ENCODE results near the gene RPS15.

The RPS15 gene

DNA sequence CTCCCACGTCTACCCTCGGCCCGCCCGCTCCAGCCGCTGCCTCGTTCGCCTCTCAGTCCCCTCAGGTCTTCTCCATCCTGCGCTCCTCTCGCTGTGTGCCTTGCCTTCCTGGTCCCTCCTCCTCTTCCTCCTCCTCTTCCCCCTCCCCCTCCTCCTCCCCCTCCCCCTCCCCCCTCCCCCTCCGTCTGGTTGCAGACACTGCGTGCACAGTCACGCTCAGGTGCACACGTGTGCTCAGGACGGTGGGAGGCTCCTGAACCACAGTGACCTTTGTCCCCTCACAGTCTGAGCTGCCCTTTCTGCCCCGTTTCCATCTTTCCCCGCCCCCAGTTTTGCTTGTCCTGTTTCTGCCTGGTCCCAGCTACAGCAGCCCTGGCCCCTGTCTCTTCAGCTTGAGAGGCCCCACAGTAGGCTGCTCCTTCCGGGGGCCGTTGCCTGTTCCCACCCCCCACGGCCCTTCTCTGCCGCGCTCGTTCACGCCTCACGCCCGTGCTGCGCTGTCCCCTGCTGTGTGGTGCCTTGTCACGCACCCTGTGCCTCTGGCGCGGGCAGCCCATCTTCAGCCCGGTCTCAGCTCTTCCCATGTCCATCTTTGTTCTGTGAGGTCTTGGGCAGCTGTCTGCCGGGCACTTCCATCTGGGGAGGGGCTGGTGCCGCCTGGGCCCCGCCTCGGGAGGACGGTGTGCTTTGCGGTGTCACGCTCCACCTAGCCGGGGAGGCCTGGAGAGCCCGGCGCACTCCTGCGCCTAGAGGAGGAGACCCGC lies 13.8 kb upstream of the RPS15 start:
- TF ChIP-seq, protein P1, sequence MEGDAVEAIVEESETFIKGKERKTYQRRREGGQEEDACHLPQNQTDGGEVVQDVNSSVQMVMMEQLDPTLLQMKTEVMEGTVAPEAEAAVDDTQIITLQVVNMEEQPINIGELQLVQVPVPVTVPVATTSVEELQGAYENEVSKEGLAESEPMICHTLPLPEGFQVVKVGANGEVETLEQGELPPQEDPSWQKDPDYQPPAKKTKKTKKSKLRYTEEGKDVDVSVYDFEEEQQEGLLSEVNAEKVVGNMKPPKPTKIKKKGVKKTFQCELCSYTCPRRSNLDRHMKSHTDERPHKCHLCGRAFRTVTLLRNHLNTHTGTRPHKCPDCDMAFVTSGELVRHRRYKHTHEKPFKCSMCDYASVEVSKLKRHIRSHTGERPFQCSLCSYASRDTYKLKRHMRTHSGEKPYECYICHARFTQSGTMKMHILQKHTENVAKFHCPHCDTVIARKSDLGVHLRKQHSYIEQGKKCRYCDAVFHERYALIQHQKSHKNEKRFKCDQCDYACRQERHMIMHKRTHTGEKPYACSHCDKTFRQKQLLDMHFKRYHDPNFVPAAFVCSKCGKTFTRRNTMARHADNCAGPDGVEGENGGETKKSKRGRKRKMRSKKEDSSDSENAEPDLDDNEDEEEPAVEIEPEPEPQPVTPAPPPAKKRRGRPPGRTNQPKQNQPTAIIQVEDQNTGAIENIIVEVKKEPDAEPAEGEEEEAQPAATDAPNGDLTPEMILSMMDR (IDR thresholded peaks at IDR 0.05), result no peak
- peaks cover 9 to 19% of the 10 kb centered on the region in 2 experiments for H3K4me1 ChIP-seq (ENCODE audit: control insufficient read depth in 1 of 2, insufficient read depth in 1 of 2, low read depth in 1 of 2, low read length in 1 of 2)
- no peaks in the 10 kb centered on the region for H3K9me3 ChIP-seq
- H3K27ac ChIP-seq, result no peak overlapping the region
- no peaks in the 10 kb centered on the region for H3K27me3 ChIP-seq
- H3K36me3 ChIP-seq, result peaks cover 87% of the 10 kb centered on the region
- no peak overlapping the region for H3K4me3 ChIP-seq (ENCODE audit: low read depth in 1 of 2, low read length in 1 of 2)

DNA sequence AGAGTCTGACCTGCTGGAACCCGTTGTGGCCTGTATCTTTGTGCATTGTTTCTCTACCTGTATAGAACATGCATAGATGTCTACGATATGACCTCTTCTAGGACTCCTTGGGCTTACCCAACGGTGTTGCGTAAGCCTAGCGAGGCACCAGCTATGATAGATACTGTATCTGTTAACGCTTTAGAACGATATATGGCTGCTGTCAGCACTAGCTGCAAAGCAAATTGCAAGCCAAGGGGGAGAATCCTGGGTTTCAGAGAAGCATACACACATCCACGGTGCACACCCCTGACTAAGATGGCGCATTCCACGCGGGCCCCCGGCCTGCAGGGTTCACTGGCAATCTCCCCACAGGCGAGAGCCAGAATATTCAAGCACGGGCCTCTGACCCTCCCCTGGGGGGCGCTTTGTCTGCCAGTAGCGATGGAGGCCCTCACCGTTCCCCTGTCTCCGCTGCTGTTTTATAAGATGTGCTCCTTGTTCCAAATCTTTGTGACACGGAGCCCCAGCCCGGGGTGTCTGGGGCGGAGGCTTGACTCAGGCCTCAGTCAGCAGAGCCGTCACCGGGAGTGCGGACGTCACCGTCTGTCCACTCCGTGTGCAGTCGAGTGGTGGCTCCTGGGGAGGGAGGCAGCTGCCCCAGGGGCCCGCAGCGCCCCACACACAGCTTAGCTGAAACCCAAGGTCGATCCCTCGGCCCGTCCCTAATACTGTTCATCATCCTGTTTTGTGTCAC lies 12.9 kb upstream of the RPS15 start:
- TF ChIP-seq, protein P1 (IDR thresholded peaks at IDR 0.05), result no peak
- Histone ChIP-seq H3K27me3 (no peaks in the 10 kb centered on the region), H3K9me3 (no peaks in the 10 kb centered on the region), H3K36me3 (peaks cover 89% of the 10 kb centered on the region), H3K27ac (no peak overlapping the region), H3K4me3 (ENCODE audit: low read depth in 1 of 2, low read length in 1 of 2) (no peak overlapping the region), H3K4me1 (ENCODE audit: control insufficient read depth in 1 of 2, insufficient read depth in 1 of 2, low read depth in 1 of 2, low read length in 1 of 2) (peaks cover 9 to 19% of the 10 kb centered on the region in 2 experiments)

DNA sequence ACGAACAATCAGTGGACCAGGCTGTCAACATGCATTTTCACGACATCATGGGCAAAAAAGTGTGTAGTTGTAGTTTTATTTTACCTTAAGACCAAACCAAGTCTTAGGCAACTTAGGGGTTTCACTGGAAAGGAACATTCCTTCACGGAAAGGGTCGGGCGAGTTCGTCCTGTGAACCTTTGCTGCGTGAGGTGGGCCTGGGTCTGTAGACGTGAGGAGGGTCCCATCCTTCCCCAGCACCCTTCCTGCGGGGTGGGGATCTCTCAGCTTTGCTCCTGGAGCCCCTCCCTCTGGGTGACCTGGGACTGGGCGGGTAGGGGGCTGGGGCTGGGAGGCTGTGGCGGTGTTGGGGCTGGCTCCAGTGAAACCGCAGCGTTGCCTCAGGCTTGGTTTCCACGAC lies 12.3 kb upstream of the RPS15 start:
- peaks cover 85% of the 10 kb centered on the region for H3K36me3 ChIP-seq
- H3K4me3 ChIP-seq (ENCODE audit: low read depth in 1 of 2, low read length in 1 of 2), result no peak overlapping the region
- H3K27ac ChIP-seq, result no peak overlapping the region

DNA sequence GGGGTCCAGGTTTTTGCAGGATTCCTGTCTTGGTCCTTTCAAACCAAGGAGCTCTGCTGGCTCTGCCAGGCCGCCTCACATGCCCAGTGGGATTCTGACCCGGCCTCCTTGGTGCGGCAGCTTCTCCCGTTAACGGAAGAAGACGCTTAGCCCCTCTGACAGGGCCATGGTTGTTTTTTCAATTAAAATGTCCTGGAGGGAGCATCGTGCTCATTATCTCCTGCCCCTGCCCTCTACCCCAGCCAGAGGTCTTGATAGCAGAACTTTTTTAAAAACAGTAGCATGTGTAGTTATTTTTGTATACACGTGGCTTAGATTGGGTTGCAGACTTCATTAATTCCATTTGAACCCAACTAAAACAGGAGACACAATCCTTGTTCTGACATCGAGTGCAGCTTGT lies 11.5 kb upstream of the RPS15 start:
- Histone ChIP-seq H3K4me3 (ENCODE audit: low read depth in 1 of 2, low read length in 1 of 2) (no peak overlapping the region), H3K27ac (no peak overlapping the region), H3K27me3 (no peaks in the 10 kb centered on the region), H3K36me3 (peaks cover 81% of the 10 kb centered on the region), H3K4me1 (ENCODE audit: control insufficient read depth in 1 of 2, insufficient read depth in 1 of 2, low read depth in 1 of 2, low read length in 1 of 2) (peaks cover 9 to 19% of the 10 kb centered on the region in 2 experiments), H3K9me3 (no peaks in the 10 kb centered on the region)
- TF ChIP-seq, protein P1 (IDR thresholded peaks at IDR 0.05), result no peak

More for the DNA sequence above, 12.3 kb upstream of the RPS15 start:
- Histone ChIP-seq H3K4me1 (ENCODE audit: control insufficient read depth in 1 of 2, insufficient read depth in 1 of 2, low read depth in 1 of 2, low read length in 1 of 2) (peaks cover 9 to 19% of the 10 kb centered on the region in 2 experiments), H3K9me3 (no peaks in the 10 kb centered on the region), H3K27me3 (no peaks in the 10 kb centered on the region)
- TF ChIP-seq, protein P1 (IDR thresholded peaks at IDR 0.05), result no peak

DNA sequence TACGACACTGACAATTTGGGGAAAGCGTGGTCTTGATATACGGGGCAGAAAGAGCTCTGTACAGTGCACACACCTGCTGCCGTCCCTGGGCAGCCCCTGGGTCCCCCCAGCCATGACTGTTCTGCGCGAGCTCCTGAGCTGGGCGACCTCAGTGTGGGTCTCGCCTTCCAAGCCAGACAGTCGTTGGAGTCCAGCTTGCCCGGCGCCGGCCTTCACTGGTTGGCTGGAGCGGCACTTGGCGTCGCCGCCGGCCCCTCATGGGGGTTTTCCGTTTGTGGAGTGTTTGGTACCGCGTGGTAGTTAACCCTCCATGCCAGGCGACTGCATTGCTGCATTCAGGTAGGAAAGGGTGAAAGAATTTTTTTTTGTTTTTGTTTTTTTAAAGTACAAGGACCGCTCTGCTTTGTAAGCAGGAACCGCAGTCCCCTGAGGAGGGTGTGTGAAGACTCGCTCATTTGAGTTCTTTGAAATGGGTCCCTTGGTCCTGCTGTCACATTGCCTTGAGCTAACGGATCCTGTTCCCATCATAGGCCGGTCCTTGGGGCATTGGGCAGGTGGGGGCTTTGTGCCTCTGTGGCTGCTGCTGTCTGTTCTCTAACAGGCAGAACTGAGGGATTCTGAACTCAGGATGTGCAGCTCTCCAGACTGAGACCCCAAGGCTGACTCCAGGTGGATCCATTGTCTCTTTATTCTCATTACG lies 10.8 kb upstream of the RPS15 start:
- H3K27ac ChIP-seq, result no peak overlapping the region
- H3K4me1 ChIP-seq (ENCODE audit: control insufficient read depth in 1 of 2, insufficient read depth in 1 of 2, low read depth in 1 of 2, low read length in 1 of 2), result peaks cover 9 to 19% of the 10 kb centered on the region in 2 experiments
- H3K9me3 ChIP-seq, result no peaks in the 10 kb centered on the region
- no peak overlapping the region for H3K4me3 ChIP-seq (ENCODE audit: low read depth in 1 of 2, low read length in 1 of 2)
- TF ChIP-seq, protein P1 (IDR thresholded peaks at IDR 0.05), result no peak
- peaks cover 81% of the 10 kb centered on the region for H3K36me3 ChIP-seq
- H3K27me3 ChIP-seq, result no peaks in the 10 kb centered on the region

All from neutrophil (primary cell).